ENCODE results near the gene IL1RL1.

DNA sequence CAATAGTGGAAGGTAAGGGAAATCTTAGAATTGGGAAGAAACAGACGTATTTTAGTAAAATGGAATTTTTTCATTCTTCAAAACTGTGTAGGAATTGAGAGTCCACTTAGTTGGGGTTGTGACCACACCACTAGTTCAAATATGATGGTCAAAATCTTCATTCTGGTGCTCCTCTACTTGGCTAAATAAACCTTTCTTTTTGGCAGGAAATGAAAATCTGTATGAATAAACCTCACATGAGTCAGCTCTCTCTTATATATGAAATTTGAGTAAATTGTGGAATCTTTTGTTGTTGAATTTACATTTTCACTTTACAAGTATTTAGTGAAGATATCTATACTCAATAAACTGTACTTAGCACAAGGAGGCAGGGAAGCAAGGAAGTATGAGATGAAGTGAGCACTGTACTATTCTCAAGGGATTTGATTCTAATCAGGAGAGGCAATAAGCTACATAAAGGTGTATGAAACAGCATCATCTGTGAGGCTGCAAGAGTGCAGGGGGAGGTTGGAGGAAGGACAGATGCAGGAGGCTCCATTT, 64.8 kb downstream of the IL1RL1 start:
- TF ChIP-seq, protein P1, sequence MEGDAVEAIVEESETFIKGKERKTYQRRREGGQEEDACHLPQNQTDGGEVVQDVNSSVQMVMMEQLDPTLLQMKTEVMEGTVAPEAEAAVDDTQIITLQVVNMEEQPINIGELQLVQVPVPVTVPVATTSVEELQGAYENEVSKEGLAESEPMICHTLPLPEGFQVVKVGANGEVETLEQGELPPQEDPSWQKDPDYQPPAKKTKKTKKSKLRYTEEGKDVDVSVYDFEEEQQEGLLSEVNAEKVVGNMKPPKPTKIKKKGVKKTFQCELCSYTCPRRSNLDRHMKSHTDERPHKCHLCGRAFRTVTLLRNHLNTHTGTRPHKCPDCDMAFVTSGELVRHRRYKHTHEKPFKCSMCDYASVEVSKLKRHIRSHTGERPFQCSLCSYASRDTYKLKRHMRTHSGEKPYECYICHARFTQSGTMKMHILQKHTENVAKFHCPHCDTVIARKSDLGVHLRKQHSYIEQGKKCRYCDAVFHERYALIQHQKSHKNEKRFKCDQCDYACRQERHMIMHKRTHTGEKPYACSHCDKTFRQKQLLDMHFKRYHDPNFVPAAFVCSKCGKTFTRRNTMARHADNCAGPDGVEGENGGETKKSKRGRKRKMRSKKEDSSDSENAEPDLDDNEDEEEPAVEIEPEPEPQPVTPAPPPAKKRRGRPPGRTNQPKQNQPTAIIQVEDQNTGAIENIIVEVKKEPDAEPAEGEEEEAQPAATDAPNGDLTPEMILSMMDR (IDR thresholded peaks at IDR 0.05; ENCODE audit: poor library complexity): no peak
- TF ChIP-seq EZH2phosphoT487 (IDR thresholded peaks at IDR 0.05; ENCODE audit: low read depth, severe bottlenecking, unreplicated experiment): no peak
- TF ChIP-seq EZH2 (IDR thresholded peaks at IDR 0.05; ENCODE audit: borderline replicate concordance): no peak
